ENCODE measurements around the gene MYH13. TPM values are rescaled to one million over a fixed set of nuclear protein-coding genes. Genes with fewer than 3 reads are reported as not detected.

MYH13 gene
- total and polyA plus RNA-seq, 2 experiments from 2014 or later, result 0.03 TPM; not detected in 1

GRCh38 chr17:10285896-10286295 is 86.9 kb downstream of the MYH13 start:
- Histone ChIP-seq H3K9me3 (ENCODE audit: low read depth) (no peaks in the 10 kb centered on the region), H3K4me2 (ENCODE audit: unreplicated experiment) (no peak overlapping the region), H3K27me3 (replicated peaks; ENCODE audit: insufficient read depth) (no peaks in the 10 kb centered on the region), H3K4me1 (ENCODE audit: insufficient read depth) (peaks cover 14% of the 10 kb centered on the region), H3K4me3 (no peak overlapping the region), H3F3A (ENCODE audit: insufficient read depth) (peaks cover 4% of the 10 kb centered on the region), H3K27ac (no peak overlapping the region), H3K36me3 (ENCODE audit: low read depth) (no peaks in the 10 kb centered on the region), H2AFZ (no peak overlapping the region), H3K9me2 (ENCODE audit: insufficient read depth) (no peaks in the 10 kb centered on the region), H3K9ac (no peak overlapping the region), H4K20me1 (ENCODE audit: insufficient read depth) (no peaks in the 10 kb centered on the region), H3K79me2 (ENCODE audit: insufficient read depth) (no peaks in the 10 kb centered on the region)
- no peak for TF ChIP-seq EZH2phosphoT487 (IDR thresholded peaks at IDR 0.05; ENCODE audit: insufficient read depth, low read depth)
- no peak for TF ChIP-seq EZH2 (IDR thresholded peaks at IDR 0.05; ENCODE audit: insufficient read depth, poor library complexity, severe bottlenecking)
- DNase-seq, result no peak
- in situ Hi-C loops (cut with MboI), result no loop called here
- 87 to 90% methylated on average over 8 of the region's 8 CpGs for WGBS, 2 experiments (ENCODE audit: low coverage in 1 of 2, low lambda C conversion rate in 2 of 2, missing lambda C conversion rate in 2 of 2)

DNA sequence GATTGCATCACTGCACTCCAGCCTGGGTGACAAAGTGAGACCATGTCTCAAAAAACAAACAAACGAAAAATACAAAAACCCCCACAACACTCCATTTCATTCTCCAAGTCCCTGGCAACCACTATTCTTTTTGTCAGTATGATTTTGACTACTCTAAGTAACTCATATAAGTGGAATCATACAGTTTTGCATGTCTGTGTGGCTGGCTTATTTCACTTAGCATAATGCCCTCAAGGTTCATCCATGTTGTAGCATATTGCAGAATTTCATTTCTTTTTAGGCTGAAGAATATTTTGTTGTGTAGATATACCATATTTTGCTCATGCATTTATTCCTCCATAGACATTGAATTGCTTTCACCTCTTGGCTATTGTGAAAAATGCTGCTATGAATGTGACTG is 92.7 kb downstream of the MYH13 start:
- no peak overlapping the region for H3K4me2 ChIP-seq (ENCODE audit: unreplicated experiment)
- H3K4me3 ChIP-seq, result no peak overlapping the region
- no peaks in the 10 kb centered on the region for H3K4me1 ChIP-seq (ENCODE audit: insufficient read depth)
- H3F3A ChIP-seq (ENCODE audit: insufficient read depth), result no peaks in the 10 kb centered on the region
- no peaks in the 10 kb centered on the region for H3K27me3 ChIP-seq (replicated peaks; ENCODE audit: insufficient read depth)
- H3K36me3 ChIP-seq (ENCODE audit: low read depth), result no peaks in the 10 kb centered on the region
- 64 to 86% methylated on average over 1 of the region's 1 CpG for WGBS, 2 experiments (ENCODE audit: low coverage in 1 of 2, low lambda C conversion rate in 2 of 2, missing lambda C conversion rate in 2 of 2)
- no peak overlapping the region for H2AFZ ChIP-seq
- TF ChIP-seq EZH2 (IDR thresholded peaks at IDR 0.05; ENCODE audit: insufficient read depth, poor library complexity, severe bottlenecking), result no peak
- TF ChIP-seq EZH2phosphoT487 (IDR thresholded peaks at IDR 0.05; ENCODE audit: insufficient read depth, low read depth), result no peak
- no peak overlapping the region for H3K9ac ChIP-seq
- no peaks in the 10 kb centered on the region for H3K79me2 ChIP-seq (ENCODE audit: insufficient read depth)
- no peak for DNase-seq
- H4K20me1 ChIP-seq (ENCODE audit: insufficient read depth), result no peaks in the 10 kb centered on the region
- in situ Hi-C loops (cut with MboI), result no loop called here
- H3K9me3 ChIP-seq (ENCODE audit: low read depth), result no peaks in the 10 kb centered on the region
- H3K9me2 ChIP-seq (ENCODE audit: insufficient read depth), result no peaks in the 10 kb centered on the region
- H3K27ac ChIP-seq, result no peak overlapping the region

- H3K4me2 ChIP-seq (ENCODE audit: unreplicated experiment), result no peak overlapping the region
Measured at GRCh38 chr17:10278218-10278617, 94.6 kb downstream of the MYH13 start.

GRCh38 chr17:10276436-10276835 is 96.4 kb downstream of the MYH13 start:
- Histone ChIP-seq H3K36me3 (ENCODE audit: low read depth) (no peaks in the 10 kb centered on the region), H3K9me3 (ENCODE audit: low read depth) (no peaks in the 10 kb centered on the region), H3F3A (ENCODE audit: insufficient read depth) (peaks cover 6% of the 10 kb centered on the region), H3K9me2 (ENCODE audit: insufficient read depth) (no peaks in the 10 kb centered on the region), H3K4me3 (no peak overlapping the region), H3K79me2 (ENCODE audit: insufficient read depth) (no peaks in the 10 kb centered on the region), H3K27ac (no peak overlapping the region), H3K27me3 (replicated peaks; ENCODE audit: insufficient read depth) (no peaks in the 10 kb centered on the region), H4K20me1 (ENCODE audit: insufficient read depth) (no peaks in the 10 kb centered on the region), H3K4me2 (ENCODE audit: unreplicated experiment) (no peak overlapping the region), H2AFZ (no peak overlapping the region), H3K9ac (no peak overlapping the region), H3K4me1 (ENCODE audit: insufficient read depth) (no peaks in the 10 kb centered on the region)
- TF ChIP-seq EZH2phosphoT487 (IDR thresholded peaks at IDR 0.05; ENCODE audit: insufficient read depth, low read depth) (no peak), EZH2 (IDR thresholded peaks at IDR 0.05; ENCODE audit: insufficient read depth, poor library complexity, severe bottlenecking) (no peak)
- no peak for DNase-seq
- in situ Hi-C loops (cut with MboI), result no loop called here
- WGBS, 2 experiments (ENCODE audit: low coverage in 1 of 2, low lambda C conversion rate in 2 of 2, missing lambda C conversion rate in 2 of 2), result 85 to 94% methylated on average over 3 of the region's 3 CpGs

More at GRCh38 chr17:10278218-10278617, 94.6 kb downstream of the MYH13 start:
- H3K9ac ChIP-seq, result no peak overlapping the region
- no peak overlapping the region for H2AFZ ChIP-seq
- H4K20me1 ChIP-seq (ENCODE audit: insufficient read depth), result no peaks in the 10 kb centered on the region
- H3K4me1 ChIP-seq (ENCODE audit: insufficient read depth), result no peaks in the 10 kb centered on the region
- TF ChIP-seq EZH2 (IDR thresholded peaks at IDR 0.05; ENCODE audit: insufficient read depth, poor library complexity, severe bottlenecking), result no peak
- no peak for TF ChIP-seq EZH2phosphoT487 (IDR thresholded peaks at IDR 0.05; ENCODE audit: insufficient read depth, low read depth)
- no peaks in the 10 kb centered on the region for H3K9me2 ChIP-seq (ENCODE audit: insufficient read depth)
- no peak overlapping the region for H3K27ac ChIP-seq
- no peaks in the 10 kb centered on the region for H3K9me3 ChIP-seq (ENCODE audit: low read depth)
- H3K79me2 ChIP-seq (ENCODE audit: insufficient read depth), result no peaks in the 10 kb centered on the region
- H3K4me3 ChIP-seq, result no peak overlapping the region
- H3K36me3 ChIP-seq (ENCODE audit: low read depth), result no peaks in the 10 kb centered on the region
- no peak for DNase-seq
- H3F3A ChIP-seq (ENCODE audit: insufficient read depth), result no peaks in the 10 kb centered on the region
- WGBS, 2 experiments (ENCODE audit: low coverage in 1 of 2, low lambda C conversion rate in 2 of 2, missing lambda C conversion rate in 2 of 2), result 58% methylated on average over 3 of the region's 3 CpGs
- no peaks in the 10 kb centered on the region for H3K27me3 ChIP-seq (replicated peaks; ENCODE audit: insufficient read depth)
- in situ Hi-C loops (cut with MboI), result no loop called here

DNA sequence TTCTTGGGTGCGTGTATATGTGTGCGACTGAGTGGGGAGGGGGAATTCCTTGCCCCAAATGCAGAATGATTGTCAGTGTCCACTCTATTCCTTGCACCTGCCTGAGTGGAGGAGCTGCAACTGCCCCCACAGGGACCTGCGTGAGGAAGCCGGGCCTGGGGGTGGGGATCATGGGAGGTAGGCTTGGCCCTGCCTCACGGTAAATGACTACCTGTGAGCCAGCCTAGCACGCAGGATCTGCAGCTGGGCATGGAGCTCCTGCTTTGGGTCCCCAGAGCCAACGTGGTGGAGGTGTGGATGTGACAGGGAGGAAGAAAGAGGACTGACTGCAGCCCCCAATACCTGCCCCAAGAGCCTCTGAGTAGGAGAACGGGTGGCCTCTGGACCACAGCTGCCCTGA is 97.4 kb downstream of the MYH13 start:
- Histone ChIP-seq H3K79me2 (ENCODE audit: insufficient read depth) (no peaks in the 10 kb centered on the region), H3K9me3 (ENCODE audit: low read depth) (no peaks in the 10 kb centered on the region), H3K4me1 (ENCODE audit: insufficient read depth) (peaks cover 5% of the 10 kb centered on the region), H4K20me1 (ENCODE audit: insufficient read depth) (no peaks in the 10 kb centered on the region), H2AFZ (no peak overlapping the region), H3K27ac (no peak overlapping the region), H3K9ac (no peak overlapping the region), H3K9me2 (ENCODE audit: insufficient read depth) (no peaks in the 10 kb centered on the region), H3F3A (ENCODE audit: insufficient read depth) (peaks cover 15% of the 10 kb centered on the region), H3K4me3 (no peak overlapping the region), H3K4me2 (ENCODE audit: unreplicated experiment) (no peak overlapping the region), H3K36me3 (ENCODE audit: low read depth) (no peaks in the 10 kb centered on the region), H3K27me3 (replicated peaks; ENCODE audit: insufficient read depth) (no peaks in the 10 kb centered on the region)
- no peak for DNase-seq
- WGBS, 2 experiments (ENCODE audit: low coverage in 1 of 2, low lambda C conversion rate in 2 of 2, missing lambda C conversion rate in 2 of 2), result 59 to 76% methylated on average over 7 to 8 of the region's 8 CpGs
- no peak for TF ChIP-seq EZH2 (IDR thresholded peaks at IDR 0.05; ENCODE audit: insufficient read depth, poor library complexity, severe bottlenecking)
- TF ChIP-seq EZH2phosphoT487 (IDR thresholded peaks at IDR 0.05; ENCODE audit: insufficient read depth, low read depth), result no peak
- in situ Hi-C loops (cut with MboI), result no loop called here
